EL (cell line): ENCODE measurements around the gene ERGIC1.
"Not testable (repeated sequence)": the region's sequence is repeated elsewhere in the genome, so short reads cannot be mapped to it uniquely, and the experiment has no call there.

Source experiments
- DNase-seq: peaks from one replicate; pipeline ENCODE4 v3.0.0-alpha.2; 2016

ERGIC1 gene, protein sequence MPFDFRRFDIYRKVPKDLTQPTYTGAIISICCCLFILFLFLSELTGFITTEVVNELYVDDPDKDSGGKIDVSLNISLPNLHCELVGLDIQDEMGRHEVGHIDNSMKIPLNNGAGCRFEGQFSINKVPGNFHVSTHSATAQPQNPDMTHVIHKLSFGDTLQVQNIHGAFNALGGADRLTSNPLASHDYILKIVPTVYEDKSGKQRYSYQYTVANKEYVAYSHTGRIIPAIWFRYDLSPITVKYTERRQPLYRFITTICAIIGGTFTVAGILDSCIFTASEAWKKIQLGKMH

DNA sequence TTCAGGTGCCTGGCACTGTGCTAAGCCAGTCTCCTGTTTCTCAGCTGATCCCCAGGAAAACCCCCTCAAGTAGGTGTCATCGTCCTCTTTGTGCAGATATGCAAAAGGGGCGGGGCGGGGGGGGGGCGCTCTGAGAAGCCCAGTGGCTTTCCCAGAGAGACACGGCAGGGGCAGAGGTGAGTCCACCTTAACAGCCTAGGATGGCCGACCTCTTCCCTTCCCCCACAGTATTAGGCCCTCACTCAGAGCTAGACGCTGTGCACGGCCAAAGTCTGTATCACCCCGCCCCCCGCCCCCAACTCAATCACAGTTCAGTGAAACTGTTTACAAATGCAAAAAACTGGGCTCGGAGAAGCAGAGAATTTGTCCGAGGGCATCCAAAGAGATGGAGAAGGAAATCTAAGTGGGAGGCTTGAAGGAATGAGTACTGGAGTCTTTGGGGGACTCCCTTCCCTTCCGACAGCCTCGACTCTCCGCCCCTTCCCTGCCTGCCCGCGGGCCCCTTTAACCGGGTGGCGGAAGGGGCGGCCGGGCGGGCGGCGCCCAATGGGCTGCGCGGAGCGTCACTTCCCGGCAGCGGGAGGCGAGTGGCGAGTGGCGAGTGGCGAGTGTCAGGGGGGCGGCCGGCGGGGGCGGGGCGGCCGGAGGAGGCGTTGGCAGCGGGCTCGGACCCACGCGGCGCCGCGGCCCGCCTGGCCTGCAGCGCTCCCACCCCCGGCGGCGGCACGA, at the start of gene ERGIC1:
TSS of gene ERGIC1 (plus strand) at position 566 of the 729 bp plus-strand sequence. CDS start at position 729, 163 bp downstream.
- peak; percentile 88 for DNase-seq

DNA sequence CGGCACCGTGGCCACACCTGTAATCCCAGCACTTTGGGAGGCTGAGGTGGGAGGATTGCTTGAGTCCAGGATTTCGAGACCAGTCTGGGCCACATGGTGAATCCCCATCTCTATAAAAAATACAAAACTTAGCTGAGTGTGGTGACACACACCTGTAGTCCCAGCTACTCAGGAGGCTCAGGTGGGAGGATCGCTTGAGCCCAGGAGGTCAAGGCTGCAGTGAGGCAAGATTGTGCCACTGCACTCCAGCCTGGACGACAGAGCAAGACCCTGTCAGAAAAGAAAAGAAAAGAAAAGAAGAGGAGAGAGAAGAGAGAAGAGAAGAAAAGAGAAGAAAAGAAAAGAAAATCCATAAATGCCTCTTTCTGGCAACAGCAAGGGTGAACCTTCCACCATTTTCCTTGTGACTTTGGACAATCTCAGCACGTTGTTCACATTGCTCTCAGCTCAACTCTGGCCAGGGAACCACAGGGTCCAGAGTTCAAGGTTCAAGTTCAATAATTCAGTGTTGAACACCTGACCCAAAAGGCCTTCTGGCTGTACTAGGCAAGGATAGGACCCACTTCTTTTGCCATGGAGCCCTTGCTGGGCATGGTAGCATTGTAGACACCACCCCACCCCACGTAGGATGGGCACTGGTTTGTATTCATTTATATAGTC, 48.5 kb upstream of the ERGIC1 start:
- no peak for DNase-seq

DNA sequence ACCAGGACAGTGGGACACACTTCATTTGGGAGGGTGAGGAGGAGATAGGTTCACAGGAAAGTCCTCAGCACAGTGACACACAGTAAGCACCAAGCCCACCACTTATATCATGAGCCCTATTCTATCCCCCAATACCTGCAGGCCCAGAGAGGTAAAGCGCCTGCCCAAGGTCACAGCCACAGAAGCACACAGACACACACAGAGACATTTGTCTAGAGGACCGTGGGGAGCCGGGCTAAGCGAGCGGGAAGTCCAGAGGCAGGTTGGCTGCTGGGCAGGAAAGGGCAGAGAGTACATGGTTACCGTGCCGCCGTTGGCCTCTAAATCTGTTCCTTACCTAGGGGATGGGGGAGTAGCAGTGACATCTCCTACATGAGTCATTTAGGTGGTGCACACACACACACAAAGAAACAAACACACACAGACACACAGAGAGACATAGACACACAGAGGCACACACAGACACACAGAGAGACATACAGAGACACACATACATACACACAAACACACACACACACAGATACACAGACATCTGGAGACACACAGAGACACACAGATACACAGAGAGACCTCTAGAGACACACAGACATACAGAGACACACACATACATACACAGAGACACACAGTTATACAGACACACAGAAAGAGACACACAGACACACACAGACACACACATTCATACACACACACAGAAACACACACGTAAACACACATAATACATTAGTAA, 47.2 kb upstream of the ERGIC1 start:
- no peak for DNase-seq

DNA sequence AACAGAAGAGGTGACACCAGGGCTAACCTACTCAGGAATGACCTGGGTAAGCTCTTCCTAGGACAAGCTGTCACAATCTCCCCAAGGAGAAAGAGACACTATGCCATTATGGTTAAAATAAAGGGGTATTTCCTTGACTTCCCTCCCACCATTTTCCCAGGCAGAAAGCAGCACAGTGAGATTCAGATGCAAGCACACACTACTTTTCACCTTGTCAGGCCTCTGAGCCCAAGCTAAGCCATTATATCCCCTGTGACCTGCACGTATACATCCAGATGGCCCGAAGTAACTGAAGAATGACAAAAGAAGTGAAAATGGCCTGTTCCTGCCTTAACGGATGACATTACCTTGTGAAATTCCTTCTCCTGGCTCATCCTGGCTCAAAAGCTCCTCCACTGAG, 46.5 kb upstream of the ERGIC1 start:
- not testable (repeated sequence) for DNase-seq

DNA sequence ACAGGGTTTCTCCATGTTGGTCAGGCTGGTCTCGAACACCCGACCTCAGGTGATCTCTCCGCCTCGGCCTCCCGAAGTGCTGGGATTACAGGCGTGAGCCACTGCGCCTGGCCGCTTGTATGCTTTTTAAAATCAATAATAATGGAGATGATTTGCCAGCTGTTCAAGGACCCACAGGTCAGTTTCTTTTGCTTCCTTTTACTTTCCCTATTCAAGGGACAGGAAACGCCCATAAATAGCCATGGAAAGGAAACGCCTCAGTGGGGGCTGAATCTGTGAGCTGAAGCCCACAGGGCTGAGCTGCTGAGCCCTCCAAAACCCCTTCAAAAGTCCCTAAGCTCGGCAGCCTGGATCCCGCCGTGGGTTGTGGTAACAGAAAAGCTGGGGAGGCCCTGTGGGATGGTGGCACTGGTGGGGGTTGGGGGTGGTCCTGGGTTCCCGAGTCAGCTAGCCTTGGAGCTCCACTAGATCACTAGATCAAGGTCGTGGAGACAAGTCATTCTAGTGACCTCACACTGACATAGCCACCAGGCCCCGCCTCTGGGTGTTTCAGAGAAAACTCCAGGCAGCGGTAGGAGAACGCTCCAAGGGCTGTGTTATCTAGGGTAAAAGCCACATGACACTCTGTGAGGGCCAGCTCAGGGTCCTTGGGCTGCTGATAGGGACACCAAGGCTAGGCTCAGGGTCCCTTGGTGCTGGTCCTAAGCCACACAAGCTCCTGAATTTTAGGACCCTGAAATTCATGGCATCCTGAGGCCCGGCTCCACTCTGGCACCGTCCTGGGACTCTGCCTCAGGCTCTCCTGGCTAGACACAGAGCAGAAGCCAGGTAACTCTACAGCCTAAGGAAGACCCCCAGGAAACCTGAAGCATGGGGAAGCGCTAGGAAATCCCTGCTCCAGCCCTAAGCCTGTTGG, 45.0 kb upstream of the ERGIC1 start:
- no peak for DNase-seq

DNA sequence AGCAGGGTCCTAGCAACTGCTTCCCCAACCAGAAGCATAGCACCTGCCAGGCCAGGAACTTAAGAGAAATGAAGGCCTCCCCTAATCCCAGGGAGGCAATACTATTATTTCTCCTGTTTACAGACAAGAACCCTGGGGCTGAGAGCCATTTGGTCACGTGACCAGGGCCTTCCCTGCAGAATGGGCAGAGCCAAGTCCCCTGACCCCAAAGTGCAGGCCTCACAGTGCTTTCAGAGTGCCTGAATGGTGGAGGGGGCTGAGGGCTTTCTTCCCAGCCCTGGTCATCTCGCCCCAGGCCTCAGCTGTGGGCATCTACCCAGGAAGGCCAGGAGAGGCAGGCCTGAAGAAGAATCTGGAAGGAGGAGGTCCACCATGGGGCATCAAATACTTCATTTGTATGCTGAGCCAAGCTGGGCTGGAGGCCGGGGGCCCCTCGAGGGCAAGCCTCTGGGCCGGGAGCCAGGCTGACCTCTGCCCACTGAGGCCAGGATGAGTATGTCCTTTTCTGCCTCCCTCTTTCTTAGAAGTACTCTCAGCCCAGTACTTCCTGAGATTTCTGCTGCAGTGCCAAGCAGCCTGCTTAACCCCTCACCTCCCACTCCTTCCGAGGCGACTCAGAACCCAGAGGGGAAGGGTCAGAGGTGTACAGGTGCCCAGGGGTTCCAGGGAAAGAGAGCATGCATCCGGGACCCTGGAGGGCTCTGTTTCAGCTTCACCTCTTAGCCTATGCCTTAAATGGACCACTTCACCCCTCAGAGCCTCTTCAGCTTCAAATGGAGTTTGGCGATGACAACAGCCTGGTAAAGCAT, 44.2 kb upstream of the ERGIC1 start:
- DNase-seq: peak; percentile 77

DNA sequence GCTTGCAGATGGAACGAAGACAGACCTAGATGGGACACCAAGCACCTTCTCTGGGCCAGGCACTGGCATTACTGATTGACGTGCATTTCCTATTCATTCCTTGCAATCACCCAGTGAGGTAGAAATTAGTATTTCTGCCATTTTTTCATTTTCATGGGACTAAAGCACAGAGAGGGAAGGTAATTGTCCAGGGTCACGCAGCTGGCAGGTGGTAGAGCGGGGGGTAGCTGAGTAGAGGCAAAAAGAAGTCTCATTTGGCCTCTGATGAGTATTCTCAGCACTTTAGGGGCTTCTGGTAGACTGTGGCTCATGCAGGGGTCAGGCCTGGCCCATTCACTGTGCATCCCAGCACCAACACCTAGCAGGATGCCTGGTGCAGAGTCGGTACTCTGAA, 43.6 kb upstream of the ERGIC1 start:
- no peak for DNase-seq

DNA sequence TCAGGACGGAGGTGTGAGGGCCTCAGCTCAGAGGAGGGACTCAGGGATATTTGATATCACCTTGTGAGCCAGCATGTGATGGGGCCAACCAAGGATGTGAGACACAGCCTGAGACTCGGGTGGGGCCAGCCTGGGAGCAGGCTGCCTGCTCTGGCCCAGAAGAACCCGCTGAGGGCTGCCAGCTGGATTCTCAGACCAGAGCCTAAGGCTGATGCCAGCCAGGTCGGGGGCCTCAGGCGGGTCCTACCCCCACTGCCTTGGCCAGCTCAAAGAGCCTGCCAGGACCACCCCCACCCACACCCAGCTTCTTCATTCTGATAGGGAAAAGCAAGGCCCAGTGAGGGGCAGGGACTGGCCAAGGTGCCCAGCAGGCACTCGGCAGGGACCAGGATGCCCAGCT, 42.8 kb upstream of the ERGIC1 start:
- DNase-seq: no peak

DNA sequence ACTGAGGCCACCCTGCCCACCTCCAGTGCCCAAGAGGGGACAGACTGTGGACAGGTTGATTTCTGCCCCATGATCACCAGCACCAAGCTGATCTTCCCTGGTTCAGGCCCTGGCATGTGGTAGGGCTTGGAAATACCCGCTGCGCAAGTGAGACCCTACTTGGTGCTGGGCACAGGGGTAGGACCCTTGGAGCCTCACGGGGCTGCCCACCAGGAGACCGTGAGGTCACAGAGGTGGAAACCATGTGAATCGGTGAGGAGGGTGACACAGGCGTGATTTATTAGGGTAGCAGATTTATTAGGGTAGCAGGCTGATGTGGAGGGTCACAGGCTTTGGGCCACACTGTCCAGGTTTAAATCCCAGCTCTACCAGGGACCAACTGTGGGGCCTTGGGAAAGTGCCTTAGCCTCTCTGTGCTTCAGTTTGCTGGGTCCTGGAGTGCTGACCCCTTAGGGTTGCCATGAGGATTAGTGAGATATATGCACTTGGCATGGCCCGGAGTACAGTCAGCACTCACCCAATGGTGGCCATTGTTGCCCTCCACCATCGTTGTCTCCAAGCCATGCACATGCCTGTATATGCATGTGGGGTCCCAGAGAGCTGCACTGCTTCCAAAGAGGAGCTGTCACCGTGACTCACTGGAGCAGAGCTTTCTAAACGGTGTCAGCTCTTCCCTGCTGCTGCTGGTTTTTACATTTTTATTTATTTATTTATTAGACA, 42.2 kb upstream of the ERGIC1 start:
- no peak for DNase-seq

DNA sequence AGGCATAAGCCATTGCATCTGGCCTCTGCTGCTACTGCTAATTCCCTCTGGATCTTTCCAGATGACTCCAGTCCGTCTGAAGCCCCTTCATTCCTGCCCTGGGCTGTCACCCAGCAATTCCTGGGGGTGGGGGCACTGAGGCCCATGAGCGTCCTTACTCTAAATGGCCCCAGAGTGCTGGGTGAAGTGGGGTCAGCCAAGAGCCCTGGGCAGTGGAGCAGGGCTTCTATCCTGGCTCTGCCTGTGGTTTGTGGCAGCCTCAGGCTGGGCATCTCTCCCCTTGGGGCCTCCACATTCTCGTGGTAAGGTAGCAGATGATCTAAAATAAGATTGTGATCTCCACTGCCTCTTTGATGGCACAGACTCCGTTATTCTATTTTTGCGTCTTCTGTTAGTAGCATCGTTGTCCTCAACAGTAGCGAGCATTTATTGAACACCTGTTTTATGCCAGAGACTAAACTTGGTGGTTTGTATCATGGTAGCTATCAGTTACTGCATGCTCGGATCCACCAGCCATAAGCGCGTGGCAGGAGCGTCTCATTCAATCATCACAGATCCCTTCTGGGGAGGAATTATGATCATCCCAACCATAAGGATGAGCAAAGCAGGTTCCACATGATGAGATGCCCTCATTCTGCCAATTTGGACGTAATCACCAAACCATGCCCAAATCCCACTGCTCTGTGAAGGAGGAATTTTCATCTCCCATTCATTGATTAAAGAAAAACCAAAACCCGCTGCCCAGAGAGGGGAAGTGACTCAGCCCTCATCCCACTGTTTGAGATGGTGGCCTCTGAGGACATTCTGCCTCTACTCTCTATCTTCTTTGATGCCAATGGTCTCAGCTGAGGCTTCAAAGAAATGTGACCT, 41.1 kb upstream of the ERGIC1 start:
- DNase-seq: no peak

DNA sequence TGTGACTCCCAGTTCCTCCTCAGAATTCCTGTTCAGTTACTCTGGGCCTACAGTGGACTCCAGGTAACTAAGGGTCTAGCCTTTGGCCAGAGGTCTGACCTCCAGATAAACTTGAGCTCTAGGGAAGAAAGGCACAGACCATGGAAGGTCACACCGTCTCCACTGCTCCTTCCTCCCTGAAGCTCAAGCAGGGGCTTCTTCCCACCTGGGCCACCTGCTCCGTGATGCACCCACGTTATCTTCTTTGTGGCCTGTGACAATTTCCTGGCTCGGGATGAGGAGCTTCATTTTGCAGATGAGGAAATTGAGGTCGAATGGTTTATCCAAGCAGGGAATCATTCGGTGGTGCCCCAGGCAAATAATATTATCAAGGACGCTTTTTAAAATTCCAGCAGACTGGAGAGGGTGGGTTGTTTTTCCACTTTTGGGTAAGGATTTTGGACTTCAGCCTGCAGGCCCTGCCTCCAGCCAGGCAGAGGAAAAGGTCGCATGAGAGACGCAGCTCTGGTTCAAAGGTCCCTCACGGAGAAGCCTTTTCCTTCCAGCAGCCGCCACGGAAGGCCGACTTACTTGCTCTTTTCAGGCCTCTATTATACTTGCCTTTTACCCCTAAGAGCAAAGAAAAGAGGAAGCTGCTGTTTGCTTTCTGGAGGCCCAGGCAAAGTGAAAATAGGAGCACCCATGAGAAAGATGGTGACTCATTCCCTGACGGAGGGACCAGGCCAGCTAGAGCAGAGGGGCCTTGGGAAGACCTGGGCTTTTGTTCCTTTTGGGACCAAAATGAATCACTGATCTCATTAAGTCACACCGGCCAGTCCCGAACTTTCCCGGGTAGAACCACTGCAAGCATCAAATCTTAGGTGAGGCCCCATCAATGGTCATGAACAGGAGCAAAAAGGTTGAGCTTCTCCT, 40.2 kb upstream of the ERGIC1 start:
- DNase-seq: peak; percentile 72

DNA sequence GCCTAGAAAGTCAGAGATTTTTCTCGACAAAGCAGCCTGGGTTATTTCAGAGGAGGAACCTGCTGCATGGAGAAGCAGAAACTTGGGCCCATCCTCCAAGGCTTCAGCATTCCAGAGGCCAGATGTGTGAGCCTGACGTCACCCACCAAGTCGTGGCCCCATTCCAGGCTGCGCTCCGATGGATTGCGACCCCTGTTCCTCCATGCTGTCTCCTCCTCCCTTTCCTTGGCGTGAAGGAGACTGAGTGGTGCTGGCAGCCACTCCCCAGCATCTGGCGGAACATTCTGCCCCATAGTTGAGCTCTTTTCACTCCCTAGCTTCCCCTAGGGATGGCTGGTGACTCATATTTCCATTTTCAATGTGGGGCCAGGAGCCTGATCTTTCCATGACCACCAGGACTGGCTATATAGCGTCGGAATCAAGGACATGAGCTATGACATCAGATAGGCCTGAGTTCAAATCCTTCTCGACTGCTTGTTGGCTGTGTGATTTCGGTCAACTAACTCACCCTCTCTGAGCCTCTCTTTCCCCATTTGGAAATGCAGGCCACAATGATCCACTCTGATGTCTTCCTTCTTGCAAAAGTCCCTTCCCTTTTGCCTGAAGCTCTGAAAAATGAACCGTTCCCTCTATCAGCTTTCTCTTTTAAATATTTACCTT, 38.6 kb upstream of the ERGIC1 start:
- DNase-seq: peak; percentile 98

DNA sequence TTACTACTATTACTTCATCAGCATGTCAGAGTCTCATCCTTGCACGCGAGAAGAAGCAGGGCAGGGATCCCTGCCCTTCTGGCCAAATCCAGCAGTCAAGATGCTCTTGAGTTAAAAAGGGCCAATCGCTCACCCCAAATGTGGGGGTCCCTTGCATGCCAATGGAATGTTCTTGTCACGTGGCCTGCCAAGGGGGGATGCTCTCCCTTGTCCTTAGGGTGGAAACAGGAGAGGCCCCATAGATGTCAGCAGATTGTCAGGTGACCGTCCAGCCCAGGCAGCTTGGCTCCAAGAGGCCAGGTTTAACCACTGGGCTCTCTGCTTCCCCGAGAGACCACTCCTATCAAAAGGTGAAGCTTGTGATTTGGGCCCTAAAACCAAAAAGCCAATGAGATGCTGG, 37.7 kb upstream of the ERGIC1 start:
- DNase-seq: no peak

DNA sequence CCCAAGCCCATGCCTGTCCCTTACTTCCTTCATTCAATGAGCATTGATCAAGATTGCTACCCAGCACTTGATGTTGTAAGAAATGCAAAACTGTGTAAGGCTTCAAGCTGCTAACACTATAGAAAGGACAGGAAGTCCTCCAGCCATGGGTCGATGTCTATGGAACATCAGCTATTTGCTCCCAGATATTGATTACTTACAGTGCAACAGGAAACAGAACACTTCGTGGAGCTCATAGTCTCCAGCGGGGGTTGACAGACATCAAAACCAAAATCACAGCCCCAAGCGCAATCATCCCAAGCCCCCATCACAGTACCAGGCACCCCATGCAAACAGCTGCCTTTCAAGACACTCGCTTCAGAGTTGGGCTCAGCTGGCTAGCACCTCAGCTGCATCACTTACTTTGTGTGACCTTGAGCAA, 36.3 kb upstream of the ERGIC1 start:
- no peak for DNase-seq

DNA sequence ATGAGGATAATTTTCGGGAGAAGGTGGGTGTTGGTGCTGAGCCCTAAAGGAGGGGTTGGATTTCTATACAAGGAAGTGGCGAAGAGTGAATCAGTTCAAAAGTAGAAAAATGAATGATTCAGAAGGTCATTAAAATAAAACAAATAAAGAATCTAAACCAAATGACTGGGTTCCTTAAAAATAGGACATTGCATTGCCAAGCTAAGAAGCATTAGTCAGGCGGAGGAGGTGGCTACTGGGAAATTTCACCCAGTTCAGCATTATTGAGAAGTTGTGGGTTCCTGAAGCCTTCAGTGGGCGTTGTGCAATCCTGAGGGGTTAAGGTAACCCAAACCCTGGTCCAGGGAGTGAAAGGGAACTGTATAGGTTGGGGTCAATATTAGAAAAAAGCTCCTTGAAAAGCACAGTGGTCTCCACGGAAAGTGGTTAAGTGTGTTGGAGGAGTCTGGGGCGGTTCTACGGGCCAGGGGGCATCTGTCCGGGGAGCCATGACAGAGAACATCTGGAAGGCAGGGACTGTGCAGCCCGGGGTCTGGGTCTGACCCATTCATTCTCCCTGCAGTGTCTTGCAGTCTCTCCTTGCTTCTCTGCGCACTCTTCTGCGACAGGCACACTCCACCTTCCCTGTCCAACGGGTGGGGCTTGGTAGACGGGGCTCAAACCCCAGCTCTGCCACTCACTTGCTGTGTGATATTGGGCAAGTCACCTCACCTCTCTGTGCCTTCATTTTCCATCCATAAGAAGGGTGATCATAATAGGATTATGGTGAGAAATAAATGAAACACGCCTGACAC, 35.4 kb upstream of the ERGIC1 start:
- peak; percentile 94 for DNase-seq

DNA sequence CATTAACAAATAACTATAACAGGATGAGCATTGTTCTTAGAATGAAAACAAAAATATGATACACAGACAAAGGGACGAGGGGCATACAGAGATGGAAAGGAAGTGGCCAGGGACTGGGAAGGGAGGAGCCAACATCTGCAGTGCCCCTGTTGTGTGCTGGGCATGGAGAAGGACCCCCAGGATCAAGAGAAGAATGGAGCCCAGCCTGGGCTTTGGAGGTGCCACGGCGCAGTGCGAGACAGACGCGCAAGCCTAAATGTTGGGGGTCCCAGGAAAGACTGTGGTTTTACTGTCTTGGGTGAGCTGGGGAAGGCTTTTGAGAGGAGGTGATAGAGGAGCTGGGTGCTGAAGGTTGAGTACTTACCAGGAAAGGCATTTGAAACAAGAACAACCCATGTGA, 34.6 kb upstream of the ERGIC1 start:
- no peak for DNase-seq

DNA sequence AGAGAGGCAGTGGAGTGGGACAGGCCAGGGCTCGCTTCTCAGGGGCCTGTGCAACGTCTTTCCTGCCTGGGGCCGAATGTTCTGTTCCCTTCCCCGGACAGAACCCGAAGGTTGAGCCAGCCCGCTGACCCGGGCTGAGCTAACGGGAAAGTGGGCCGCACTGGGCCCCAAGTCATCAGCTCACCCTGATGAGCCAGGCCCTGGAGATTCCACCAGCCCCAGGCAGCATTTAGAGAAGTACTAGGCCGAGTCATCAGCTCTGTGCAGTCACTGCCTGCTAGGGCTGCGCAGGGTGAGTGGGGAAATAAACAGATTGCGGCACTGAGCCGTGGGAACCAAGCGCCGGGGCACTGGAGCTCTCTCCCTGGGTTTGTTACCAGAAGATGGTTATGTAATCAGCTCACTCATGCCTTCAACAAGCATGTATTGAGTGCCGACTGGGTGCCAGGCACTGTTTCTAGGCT, 33.9 kb upstream of the ERGIC1 start:
- peak; percentile 98 for DNase-seq
